Stimulated activated effector memory CD8-positive, alpha-beta T cell treated with anti-CD3 and anti-CD28 coated beads, Interleukin-12 subunit alpha, Interleukin-12 subunit beta, amount 100 ng/mL, for 72 hours (primary cell): Measurements from ENCODE around the gene CRYGC.

Experiments used
- ATAC-seq: fragments of 150-1000 bp; cut with Tn5 transposase; 2 replicates; pipeline ENCODE4 v1.10.0; 2021
- DNase-seq, 2 donors: peaks; one replicate each; pipeline ENCODE4 v3.0.0; 2021 to 2022; ENCODE audit warnings: low spot score in 2 of 2
- H3K27ac Mint-ChIP-seq: one replicate; pipeline ENCODE4 v1.8.0; 2022; ENCODE audit warnings: mild to moderate bottlenecking, mixed read lengths
- H3K36me3 Mint-ChIP-seq: one replicate; pipeline ENCODE4 v1.8.0; 2022; ENCODE audit warnings: mild to moderate bottlenecking, mixed read lengths
- H3K4me1 Mint-ChIP-seq: one replicate; pipeline ENCODE4 v1.8.0; 2022; ENCODE audit warnings: mixed read lengths
- H3K4me3 Mint-ChIP-seq: one replicate; pipeline ENCODE4 v1.8.0; 2022; ENCODE audit warnings: mild to moderate bottlenecking, mixed read lengths
- H3K9me3 Mint-ChIP-seq: one replicate; pipeline ENCODE4 v1.8.0; 2022; ENCODE audit warnings: mixed read lengths

Gene CRYGC

DNA sequence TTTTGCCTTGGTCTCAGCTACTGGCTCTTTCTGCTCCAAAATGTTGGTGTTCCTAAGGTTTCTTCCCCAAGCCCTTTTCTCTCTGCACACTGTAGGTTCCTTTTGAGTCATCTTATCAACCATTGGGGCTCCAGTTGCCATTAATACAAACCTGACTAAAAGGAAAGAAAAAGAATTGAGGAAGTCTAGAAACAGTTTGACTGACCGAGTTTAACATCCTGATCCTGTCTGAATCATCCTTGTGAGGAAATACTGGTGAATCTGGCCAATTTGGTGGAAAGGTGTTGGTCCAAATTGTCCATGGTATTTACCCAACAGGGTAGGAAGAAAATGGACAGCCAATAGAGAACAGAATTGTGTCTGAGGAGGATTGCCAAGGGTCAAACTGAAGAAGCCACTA lies 43.6 kb downstream of the CRYGC start:
- no peaks in the 10 kb centered on the region for H3K36me3 Mint-ChIP-seq

GRCh38 chr2:208083807-208084206 lies 45.8 kb downstream of the CRYGC start:
- ATAC-seq (no peak), DNase-seq (no peak)
- H3K4me3 Mint-ChIP-seq: no peak overlapping the region
- H3K4me1 Mint-ChIP-seq: no peaks in the 10 kb centered on the region
- H3K36me3 Mint-ChIP-seq: no peaks in the 10 kb centered on the region
- peaks cover 2% of the 10 kb centered on the region for H3K9me3 Mint-ChIP-seq
- H3K27ac Mint-ChIP-seq: no peak overlapping the region

More for the DNA sequence above, 43.6 kb downstream of the CRYGC start:
- Mint-ChIP-seq H3K9me3 (no peaks in the 10 kb centered on the region), H3K4me1 (no peaks in the 10 kb centered on the region), H3K27ac (no peak overlapping the region), H3K4me3 (no peak overlapping the region)
- ATAC-seq (no peak), DNase-seq (no peak)
